ENCODE measurements around the gene ABO.
"Not testable (repeated sequence)": the region's sequence is repeated elsewhere in the genome, so short reads cannot be mapped to it uniquely, and the experiment has no call there.

ABO gene

GRCh38 chr9:133207021-133207531 lies 67.9 kb downstream of the ABO start:
- no peak for TF ChIP-seq CTCF (IDR thresholded peaks at IDR 0.05; ENCODE audit: unreplicated experiment in 3 of 3)
- Mint-ChIP-seq H3K27ac (no peak overlapping the region), H3K36me3 (ENCODE audit: low read depth) (no peaks in the 10 kb centered on the region), H3K9me3 (peaks cover 3% of the 10 kb centered on the region), H3K4me1 (no peaks in the 10 kb centered on the region), H3K27me3 (ENCODE audit: low read depth) (peaks cover 32% of the 10 kb centered on the region), H3K4me3 (no peak overlapping the region)

GRCh38 chr9:133205996-133206931 lies 68.7 kb downstream of the ABO start:
- no peaks in the 10 kb centered on the region for H3K9me3 Mint-ChIP-seq
- TF ChIP-seq CTCF (IDR thresholded peaks at IDR 0.05; ENCODE audit: unreplicated experiment in 3 of 3) = no peak
- H3K4me1 Mint-ChIP-seq = no peaks in the 10 kb centered on the region
- H3K4me3 Mint-ChIP-seq = no peak overlapping the region
- H3K27me3 Mint-ChIP-seq (ENCODE audit: low read depth) = peaks cover 34% of the 10 kb centered on the region
- H3K36me3 Mint-ChIP-seq (ENCODE audit: low read depth) = no peaks in the 10 kb centered on the region
- no peak overlapping the region for H3K27ac Mint-ChIP-seq

- H3K4me3 Mint-ChIP-seq; H3K4me1 Mint-ChIP-seq; H3K36me3 Mint-ChIP-seq (ENCODE audit: low read depth); H3K27ac Mint-ChIP-seq; H3K9me3 Mint-ChIP-seq: not testable (repeated sequence)
- H3K27me3 Mint-ChIP-seq (ENCODE audit: low read depth) = peaks cover 38% of the 10 kb centered on the region
Observed at GRCh38 chr9:133205481-133205887, 69.5 kb downstream of the ABO start.
